ENCODE results near the gene GATAD2B.

- TF ChIP-seq, protein P1, sequence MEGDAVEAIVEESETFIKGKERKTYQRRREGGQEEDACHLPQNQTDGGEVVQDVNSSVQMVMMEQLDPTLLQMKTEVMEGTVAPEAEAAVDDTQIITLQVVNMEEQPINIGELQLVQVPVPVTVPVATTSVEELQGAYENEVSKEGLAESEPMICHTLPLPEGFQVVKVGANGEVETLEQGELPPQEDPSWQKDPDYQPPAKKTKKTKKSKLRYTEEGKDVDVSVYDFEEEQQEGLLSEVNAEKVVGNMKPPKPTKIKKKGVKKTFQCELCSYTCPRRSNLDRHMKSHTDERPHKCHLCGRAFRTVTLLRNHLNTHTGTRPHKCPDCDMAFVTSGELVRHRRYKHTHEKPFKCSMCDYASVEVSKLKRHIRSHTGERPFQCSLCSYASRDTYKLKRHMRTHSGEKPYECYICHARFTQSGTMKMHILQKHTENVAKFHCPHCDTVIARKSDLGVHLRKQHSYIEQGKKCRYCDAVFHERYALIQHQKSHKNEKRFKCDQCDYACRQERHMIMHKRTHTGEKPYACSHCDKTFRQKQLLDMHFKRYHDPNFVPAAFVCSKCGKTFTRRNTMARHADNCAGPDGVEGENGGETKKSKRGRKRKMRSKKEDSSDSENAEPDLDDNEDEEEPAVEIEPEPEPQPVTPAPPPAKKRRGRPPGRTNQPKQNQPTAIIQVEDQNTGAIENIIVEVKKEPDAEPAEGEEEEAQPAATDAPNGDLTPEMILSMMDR (IDR thresholded peaks at IDR 0.05; ENCODE audit: poor library complexity): no peak
- no peak for TF ChIP-seq EZH2 (IDR thresholded peaks at IDR 0.05; ENCODE audit: borderline replicate concordance)
- no peak for TF ChIP-seq EZH2phosphoT487 (IDR thresholded peaks at IDR 0.05; ENCODE audit: low read depth, severe bottlenecking, unreplicated experiment)
Measured at GRCh38 chr1:153793261-153793972, 129.4 kb downstream of the GATAD2B start.

Measured in hepatocyte (in vitro differentiated cells).